NCI-H1092 (cell line): ENCODE data around the gene TMEM8B.
"Not testable (repeated sequence)": the region's sequence is repeated elsewhere in the genome, so short reads cannot be mapped to it uniquely, and the experiment has no call there.

ENCODE experiments used
- DNase-seq: peaks from one replicate; lab custom pipeline; 2025; lab: John Stamatoyannopoulos, UW

Gene TMEM8B

GRCh38 chr9:35906923-35907699 lies 78.1 kb downstream of the TMEM8B start:
- no peak for DNase-seq

GRCh38 chr9:35907711-35908503 lies 78.9 kb downstream of the TMEM8B start:
- DNase-seq, result no peak

GRCh38 chr9:35908504-35909125 lies 79.6 kb downstream of the TMEM8B start:
- no peak for DNase-seq

- no peak for DNase-seq
Observed at GRCh38 chr9:35909274-35909673, 80.2 kb downstream of the TMEM8B start, which contains the start of gene SPAAR. Gene SPAAR, plus strand, starts transcription at chr9:35909490. Its CDS starts 974 bp downstream, at chr9:35910464.

GRCh38 chr9:35909687-35910612 lies 80.9 kb downstream of the TMEM8B start:
- no peak for DNase-seq

GRCh38 chr9:35910613-35911359 lies 81.8 kb downstream of the TMEM8B start:
- no peak for DNase-seq

- DNase-seq, result no peak
Observed at GRCh38 chr9:35911690-35912089, 82.7 kb downstream of the TMEM8B start.

- DNase-seq, result no peak
Observed at GRCh38 chr9:35912791-35913400, 83.9 kb downstream of the TMEM8B start.

- DNase-seq, result not testable (repeated sequence)
Observed at GRCh38 chr9:35913429-35913828, 84.4 kb downstream of the TMEM8B start.

GRCh38 chr9:35914301-35914807 lies 85.3 kb downstream of the TMEM8B start:
- DNase-seq, result no peak
